SU-DHL-6 (cell line): Measurements from ENCODE around the gene RTL9.

Experiments
- EZH2phosphoT487 ChIP-seq: fragments of 200-600 bp; sonication (generic), shearing (Covaris generic); conservative IDR thresholded peaks from 2 replicates; pipeline ENCODE4 v1.6.1; 2018; ENCODE audit warnings: mild to moderate bottlenecking, antibody characterized with exemption, low read length, moderate library complexity, mixed read lengths
- TF ChIP-seq, protein P1 (sequence below): fragments of 200-600 bp; sonication (generic); IDR thresholded peaks from one replicate; pipeline ENCODE4 v1.5.1; 2017; ENCODE audit warnings: antibody characterized with exemption, mild to moderate bottlenecking, low read length, moderate library complexity; ENCODE audit not compliant: insufficient read depth, poor library complexity, severe bottlenecking

DNA sequence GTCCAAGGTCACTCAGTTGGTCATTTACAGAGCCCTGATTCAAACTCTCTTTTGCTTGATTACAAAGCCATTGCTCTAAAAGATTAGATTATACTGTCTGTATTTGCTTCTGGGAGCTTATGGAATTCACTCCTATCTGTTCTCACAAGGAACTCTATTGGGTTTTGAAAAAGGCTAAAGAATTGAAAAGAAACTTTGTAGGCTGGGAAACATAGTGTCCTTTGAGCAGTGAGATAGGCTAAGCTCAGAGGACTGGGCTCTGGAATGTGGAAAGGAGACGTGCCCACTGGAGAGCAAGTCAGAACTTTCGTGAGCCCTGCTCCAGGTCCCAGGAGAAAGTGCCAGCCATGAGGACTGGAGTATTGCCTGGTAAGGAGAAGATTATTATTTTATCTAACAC is at the start of gene RTL9:
- TF ChIP-seq, protein P1, sequence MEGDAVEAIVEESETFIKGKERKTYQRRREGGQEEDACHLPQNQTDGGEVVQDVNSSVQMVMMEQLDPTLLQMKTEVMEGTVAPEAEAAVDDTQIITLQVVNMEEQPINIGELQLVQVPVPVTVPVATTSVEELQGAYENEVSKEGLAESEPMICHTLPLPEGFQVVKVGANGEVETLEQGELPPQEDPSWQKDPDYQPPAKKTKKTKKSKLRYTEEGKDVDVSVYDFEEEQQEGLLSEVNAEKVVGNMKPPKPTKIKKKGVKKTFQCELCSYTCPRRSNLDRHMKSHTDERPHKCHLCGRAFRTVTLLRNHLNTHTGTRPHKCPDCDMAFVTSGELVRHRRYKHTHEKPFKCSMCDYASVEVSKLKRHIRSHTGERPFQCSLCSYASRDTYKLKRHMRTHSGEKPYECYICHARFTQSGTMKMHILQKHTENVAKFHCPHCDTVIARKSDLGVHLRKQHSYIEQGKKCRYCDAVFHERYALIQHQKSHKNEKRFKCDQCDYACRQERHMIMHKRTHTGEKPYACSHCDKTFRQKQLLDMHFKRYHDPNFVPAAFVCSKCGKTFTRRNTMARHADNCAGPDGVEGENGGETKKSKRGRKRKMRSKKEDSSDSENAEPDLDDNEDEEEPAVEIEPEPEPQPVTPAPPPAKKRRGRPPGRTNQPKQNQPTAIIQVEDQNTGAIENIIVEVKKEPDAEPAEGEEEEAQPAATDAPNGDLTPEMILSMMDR = no peak
- no peak for TF ChIP-seq EZH2phosphoT487
